Ishikawa (cell line): Measurements from ENCODE around the gene RNU6-7.

Experiments
- CREB1 ChIP-seq: IDR thresholded peaks from 2 replicates; pipeline ENCODE4 v1.6.1; 2012; ENCODE audit warnings: low read depth
- EGR1 ChIP-seq: IDR thresholded peaks from 2 replicates; pipeline ENCODE4 v1.6.1; 2012
- EP300 ChIP-seq: IDR thresholded peaks from 2 replicates; pipeline ENCODE4 v1.6.1; 2012; ENCODE audit warnings: borderline replicate concordance
- FOXM1 ChIP-seq: IDR thresholded peaks from 2 replicates; pipeline ENCODE4 v1.6.1; 2012; ENCODE audit warnings: low read depth, borderline replicate concordance
- RAD21 ChIP-seq: IDR thresholded peaks from 2 replicates; pipeline ENCODE4 v1.6.1; 2012; ENCODE audit warnings: low read depth
- TAF1 ChIP-seq: IDR thresholded peaks from 2 replicates; pipeline ENCODE4 v1.6.1; 2012; ENCODE audit warnings: low read depth, mild to moderate bottlenecking
- TEAD4 ChIP-seq: IDR thresholded peaks from 2 replicates; pipeline ENCODE4 v1.6.1; 2012
- USF1 ChIP-seq: IDR thresholded peaks from 2 replicates; pipeline ENCODE4 v1.6.1; 2012
- YY1 ChIP-seq: IDR thresholded peaks from 2 replicates; pipeline ENCODE4 v1.6.1; 2012; ENCODE audit warnings: low read depth
- ZBTB7A ChIP-seq: IDR thresholded peaks from 2 replicates; pipeline ENCODE4 v1.6.1; 2012; ENCODE audit warnings: low read depth
- TF ChIP-seq, protein P1 (sequence below): IDR thresholded peaks from 2 replicates; pipeline ENCODE4 v1.6.1; 2012

GRCh38 chr14:32232481-32232880 is 30.6 kb downstream of the RNU6-7 start:
- TF ChIP-seq TAF1 = no peak
- no peak for TF ChIP-seq USF1
- TF ChIP-seq, protein P1, sequence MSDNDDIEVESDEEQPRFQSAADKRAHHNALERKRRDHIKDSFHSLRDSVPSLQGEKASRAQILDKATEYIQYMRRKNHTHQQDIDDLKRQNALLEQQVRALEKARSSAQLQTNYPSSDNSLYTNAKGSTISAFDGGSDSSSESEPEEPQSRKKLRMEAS = no peak
- no peak for TF ChIP-seq TEAD4
- TF ChIP-seq FOXM1 = no peak
- TF ChIP-seq RAD21 = no peak
- TF ChIP-seq EP300 = no peak
- TF ChIP-seq YY1 = no peak
- TF ChIP-seq EGR1 = no peak
- no peak for TF ChIP-seq CREB1
- no peak for TF ChIP-seq ZBTB7A
